HG02588 (cell line): Measurements from ENCODE around the gene VSIG10.
"Not testable (repeated sequence)": the region's sequence is repeated elsewhere in the genome, so short reads cannot be mapped to it uniquely, and the experiment has no call there.

Source experiments
- ATAC-seq: cut with Tn5 transposase; IDR thresholded peaks from one replicate; pipeline ENCODE4 v1.9.1; 2021; ENCODE audit warnings: mild to moderate bottlenecking, moderate library complexity; ENCODE audit not compliant: unreplicated experiment

VSIG10 gene

DNA sequence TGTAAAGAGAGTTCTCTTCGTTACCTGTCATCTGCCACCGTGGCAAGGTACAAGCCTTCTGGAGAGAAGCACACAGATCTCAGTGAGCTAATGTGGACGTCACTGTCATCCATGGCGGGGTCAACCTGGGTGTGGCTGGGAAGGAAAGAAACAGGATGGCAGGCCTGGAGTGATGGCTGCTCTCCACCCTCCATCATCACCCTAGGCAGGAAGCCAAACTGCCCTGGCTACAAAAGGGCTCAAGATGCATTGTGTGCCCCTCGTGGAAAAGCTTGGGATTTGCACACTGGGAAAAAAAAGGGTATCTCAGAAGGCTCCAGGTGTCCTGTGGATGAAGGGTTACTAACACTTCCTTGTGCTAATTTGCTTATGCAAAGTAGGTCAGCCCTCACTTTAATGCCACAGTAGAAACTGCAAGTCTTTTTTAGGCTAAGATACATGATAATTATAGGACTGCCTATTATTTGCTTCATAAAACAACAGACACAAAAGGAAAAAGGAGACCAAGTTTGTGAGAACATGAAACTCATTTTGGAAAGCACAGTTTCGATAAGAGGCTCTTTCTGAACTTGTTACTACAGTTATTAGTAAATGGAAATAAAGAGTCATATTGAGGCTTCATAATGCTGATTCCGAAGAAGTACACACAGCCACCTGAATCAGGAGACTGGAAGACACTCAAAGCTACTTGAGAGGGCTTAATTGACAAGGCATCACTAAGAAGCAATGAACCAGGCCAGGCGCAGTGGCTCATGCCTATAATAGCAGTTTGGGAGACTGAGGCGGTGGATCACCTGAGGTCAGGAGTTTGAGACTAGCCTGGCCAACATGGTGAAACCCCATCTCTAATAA is 68.4 kb downstream of the VSIG10 start:
- peak; percentile 74 for ATAC-seq

DNA sequence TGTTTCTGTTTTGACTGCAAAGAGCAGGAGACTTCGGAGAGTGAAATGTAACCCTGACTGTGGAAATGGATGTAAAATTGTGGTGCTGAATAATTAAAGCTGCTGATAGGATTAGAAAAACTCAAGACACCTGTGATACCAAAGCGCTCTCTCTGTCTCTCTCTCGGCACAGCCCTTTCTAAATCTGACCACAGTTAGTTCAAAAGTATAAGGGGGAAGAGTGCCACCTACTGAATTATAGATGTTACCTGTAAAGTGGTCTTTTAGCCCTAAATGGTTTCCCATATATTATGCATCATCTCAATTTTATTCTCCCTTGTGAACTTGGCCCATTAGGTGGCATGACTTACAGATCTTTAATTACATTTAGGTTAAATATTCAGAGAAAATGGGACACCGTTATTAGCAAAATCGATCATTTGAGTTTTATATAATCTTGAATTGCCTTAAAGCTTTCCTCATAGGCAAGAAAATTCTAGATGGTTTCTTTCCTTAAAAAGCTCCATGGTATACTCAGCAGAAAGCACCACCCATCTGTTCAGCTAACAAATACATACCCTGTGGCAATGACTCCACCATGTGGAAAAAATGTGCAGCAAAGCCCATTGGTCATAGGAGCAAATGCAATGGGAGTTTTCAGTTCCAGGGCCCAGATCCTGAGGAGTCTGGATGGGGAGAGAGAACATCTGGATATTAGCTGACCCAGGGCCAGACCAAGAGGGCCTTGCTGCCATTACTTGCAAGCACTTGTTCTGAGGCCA is 69.2 kb downstream of the VSIG10 start:
- no peak for ATAC-seq

DNA sequence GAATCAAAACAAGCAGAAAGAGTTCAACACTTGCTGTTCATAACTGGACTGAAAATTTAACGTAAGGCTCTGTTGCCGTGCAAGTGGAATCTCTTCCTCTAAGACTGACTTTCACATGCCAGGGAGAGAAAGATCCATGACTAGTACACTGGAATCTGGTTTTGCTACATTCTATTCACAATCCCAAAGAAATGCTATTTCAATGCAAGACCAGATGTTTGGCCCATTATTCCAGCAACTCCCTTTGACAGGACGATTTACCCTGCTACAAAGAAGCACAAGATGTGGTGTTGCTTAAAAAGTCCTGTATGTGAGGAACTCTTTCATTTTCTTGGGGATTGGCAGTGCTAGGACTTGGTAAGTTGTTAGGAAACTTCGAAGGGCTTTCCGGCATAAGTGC is 69.9 kb downstream of the VSIG10 start:
- no peak for ATAC-seq

DNA sequence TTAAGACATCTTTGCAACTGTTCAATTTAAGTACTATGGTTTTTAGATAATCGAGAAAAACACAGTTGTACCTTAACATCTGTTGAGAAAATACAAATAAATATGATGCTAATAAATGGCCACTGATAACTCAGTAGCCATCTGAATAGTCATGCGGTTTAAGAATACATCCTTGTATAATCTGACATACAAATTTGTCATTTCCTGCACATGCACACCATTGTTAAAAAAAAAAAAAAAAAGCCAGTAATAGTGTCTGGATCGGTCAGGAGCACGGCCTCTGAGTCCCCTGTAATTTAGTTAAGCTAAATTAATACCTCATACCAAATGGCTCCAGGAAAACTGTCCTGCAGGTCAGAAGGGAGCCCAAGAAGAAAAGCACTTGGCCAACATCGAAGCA is 70.5 kb downstream of the VSIG10 start:
- ATAC-seq = no peak

DNA sequence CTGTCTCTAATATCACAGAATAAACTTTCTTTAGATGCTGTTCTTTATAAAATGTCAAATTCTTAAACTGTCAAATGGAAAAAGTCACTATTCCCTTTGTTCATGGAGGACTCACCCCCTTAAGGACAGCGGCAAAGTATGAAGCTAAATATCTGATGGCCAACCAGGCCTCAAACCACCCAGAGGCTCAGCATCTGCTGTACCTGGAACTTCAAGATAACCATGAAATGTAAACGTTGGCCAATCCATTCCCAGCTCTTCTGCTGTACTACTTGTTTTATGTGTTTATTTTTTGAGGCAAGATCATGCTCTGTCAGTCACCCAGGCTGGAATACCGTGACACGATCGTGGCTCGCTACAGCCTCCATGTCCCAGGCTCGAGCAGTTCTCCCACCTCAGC is 71.6 kb downstream of the VSIG10 start:
- ATAC-seq = no peak

DNA sequence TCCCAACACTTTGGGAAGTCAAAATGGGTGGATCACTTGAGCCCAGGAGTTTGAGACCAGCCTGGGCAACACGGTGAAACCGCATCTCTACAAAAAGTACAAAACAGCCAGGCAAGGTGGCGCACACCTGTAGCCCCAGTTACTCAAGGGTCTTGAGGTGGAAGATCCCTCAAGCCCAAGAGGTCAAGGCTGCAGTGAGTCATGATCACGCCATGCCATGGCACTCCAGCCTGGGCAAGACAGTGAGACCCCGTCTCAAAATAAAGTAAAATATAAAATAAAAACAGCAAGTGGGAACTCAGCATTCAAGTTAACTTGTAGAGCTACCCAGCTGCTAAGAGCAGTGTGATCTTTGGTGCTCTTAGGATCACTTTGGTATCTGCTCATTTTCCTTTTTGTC is 74.6 kb downstream of the VSIG10 start:
- no peak for ATAC-seq

DNA sequence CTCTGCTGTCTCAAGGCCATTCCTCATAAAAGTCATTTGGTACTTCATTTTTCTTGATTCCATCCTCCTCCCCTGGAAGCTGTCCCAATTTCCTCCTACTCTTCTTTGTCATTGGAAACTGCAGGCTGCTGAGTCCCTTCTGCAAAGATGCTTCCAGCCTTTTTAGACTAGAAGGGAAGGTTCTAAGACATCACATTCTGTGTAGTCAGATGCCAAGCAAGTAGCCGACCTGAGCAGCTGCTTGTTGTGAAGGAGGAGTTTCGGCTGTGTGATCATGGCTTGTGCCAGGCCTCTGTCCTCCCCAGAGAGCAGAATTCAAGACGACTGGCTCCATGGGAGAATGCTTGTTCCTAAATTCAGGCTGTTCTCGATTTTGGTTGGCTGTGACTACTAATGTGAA is 78.6 kb downstream of the VSIG10 start:
- no peak for ATAC-seq

DNA sequence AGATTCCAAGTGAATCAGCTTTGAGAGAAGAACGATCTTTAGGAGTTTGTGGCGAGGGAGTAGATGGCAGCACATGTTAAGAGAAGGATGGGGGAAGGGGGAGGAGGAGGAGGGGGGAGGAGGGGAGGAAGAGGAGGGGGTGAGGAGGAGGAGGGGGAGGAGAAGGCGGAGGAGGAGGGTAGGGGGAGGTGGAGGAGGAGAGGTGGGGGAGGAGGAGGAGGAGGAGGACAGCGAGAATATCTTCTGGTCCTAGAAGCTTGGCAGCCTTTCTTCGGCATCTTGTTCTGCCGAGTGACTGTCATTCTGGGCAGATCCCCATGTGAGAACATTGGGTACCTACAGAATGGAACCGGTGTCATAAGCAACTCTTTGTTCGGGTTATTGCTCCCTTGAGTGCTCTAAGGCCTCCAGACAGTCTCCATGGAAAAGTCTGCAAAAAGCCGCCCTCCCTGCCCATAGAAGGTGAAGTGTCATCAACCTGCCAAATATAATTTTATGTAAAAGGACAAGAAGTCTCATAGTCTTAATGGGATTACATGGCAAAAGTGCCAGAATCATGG is 80.4 kb downstream of the VSIG10 start:
- no peak for ATAC-seq

DNA sequence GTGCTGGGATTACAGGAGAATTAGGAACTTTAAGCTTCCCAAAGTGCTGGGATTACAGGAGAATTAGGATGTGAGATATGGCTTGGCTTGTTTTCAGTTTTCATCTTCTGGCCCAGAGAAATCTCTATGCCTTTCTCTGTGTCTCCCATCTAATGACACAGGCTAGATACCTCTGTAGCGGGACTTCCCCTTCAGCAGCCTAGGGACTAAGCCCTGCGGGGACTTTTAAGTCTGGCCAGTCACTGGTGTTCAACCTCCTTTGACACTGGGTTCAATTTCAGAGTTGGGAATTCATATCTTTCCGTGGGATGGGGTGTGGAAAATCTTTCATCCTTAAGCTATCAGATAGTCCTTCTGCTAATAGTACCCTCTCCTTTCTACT is 81.1 kb downstream of the VSIG10 start:
- ATAC-seq = no peak

DNA sequence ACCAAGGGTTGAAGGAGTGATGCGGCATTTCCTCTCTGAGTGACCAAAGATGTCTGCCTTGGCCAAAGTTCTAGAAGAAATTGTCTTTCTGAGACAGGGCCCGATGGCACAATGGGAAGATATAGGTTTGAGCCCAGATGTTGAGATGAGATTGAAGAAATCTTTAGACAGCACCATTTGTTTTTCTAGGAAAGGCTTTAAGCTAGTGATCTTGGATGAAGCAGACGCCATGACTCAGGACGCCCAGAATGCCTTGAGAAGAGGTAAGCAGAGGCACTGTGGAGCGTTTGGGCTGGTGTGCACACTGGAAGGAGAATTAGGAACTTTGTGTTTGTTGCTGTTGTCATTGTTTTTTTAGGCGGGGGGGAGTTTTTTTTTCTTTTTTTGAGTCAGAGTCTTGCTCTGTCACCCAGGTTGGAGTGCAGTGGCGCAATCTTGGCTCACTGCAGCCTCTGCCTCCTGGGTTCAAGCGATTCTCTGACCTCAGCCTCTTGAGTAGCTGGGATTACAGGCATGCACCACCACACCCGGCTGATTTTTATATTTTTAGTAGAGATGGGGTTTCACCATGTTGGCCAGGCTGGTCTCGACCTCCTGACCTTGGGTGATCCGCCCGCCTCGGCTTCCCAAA is 81.6 kb downstream of the VSIG10 start:
- ATAC-seq = not testable (repeated sequence)

DNA sequence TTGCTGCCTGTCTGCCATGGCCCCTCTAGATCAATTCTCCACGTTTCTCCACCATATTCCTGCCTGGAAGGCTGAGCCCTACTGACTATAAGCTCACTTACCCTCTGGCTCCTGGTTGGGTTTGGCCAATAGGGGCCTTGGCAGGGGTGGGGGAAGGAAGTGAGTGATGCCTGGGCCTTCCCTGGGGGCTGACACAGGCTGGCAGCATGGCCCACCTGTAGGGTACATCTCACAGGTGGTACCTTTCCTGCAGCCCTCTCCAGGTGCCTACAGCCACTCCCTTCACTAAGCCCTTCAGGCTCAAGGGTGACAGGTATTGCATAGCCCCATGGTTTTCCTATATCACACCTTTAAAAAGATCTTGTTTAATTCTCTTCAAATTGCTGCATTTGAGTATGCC is 83.8 kb downstream of the VSIG10 start:
- ATAC-seq = no peak

DNA sequence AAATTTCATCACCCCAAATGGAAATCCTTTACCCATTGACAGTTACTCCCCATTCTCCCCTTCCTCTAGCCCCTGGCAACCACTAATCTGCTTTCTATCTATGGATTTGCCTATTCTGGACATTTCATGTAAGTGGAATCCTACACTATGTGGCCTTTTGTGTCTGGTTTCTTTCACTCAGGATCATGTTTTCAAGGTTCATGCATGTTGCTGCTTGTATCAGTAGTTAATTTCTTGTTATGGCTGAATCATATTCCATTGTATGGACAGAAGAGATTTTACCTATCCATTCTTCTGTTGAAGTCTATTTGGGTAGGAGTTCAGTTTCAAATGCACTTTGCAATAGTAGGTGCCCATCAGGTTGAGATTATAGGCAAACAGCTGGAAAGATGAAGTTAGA is 85.9 kb downstream of the VSIG10 start:
- no peak for ATAC-seq

DNA sequence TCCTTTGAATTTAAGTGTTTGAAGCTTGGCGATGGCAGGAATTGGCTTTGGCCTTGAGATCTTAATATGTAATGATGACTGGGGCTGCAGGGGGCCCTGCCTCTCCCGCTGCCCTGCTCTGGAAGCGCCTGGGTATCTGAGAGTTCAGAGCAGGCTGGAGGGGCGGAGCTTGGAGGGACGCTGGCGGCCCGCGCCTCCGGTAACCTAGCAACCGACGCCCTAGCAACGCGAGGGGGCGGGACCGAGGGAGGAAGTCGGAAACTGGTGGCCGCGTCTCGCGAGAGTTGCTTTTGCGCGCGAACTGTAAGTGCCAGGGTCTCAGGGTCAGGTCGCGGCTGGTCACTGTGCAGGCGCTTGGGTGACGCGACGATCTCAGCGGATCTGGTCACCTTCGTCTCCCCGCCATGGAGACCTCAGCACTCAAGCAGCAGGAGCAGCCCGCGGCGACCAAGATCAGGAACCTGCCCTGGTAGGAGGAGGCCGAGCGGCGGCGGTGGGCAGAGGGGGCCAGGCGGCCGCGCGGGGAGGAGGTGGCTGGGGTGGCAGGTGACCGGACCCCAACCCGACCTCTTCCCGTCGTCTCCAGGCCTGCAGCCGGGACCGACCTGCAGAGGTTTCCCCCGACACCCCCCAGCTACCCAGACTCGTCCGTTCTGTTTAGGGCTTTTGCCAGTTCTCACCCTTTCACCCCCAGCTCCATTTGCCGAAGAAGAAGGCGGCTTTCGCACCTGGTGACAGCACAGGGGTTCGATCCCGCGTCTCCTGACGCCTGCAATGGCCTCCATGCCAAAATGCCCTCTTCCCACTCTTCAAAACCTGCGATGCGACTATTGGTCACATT is 87.2 kb downstream of the VSIG10 start, which contains the start of gene RFC5:
Gene RFC5, plus strand, starts transcription at position 280 of the 841 bp plus-strand sequence. Its CDS starts 125 bp downstream, at position 405.
- peak; percentile 98 for ATAC-seq

DNA sequence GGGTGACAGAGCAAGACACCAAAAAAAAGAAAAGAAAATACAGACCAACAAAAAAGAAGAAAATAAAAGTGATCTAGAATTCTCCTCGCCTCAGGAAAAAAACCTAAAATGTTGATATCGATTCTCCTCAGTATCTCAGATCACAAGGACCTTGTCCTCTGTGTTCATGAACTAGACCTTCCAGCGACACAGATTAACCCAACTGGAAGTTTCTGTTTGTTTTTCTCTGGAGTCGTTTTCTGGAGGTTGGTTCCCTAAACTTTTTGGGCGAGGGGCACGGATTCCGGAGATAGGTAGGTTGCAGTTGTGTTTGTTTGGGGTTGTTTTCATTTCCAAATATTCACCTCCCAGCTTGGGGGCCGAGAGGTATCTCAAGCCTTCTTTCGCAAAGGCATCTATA is 87.9 kb downstream of the VSIG10 start:
- no peak for ATAC-seq

DNA sequence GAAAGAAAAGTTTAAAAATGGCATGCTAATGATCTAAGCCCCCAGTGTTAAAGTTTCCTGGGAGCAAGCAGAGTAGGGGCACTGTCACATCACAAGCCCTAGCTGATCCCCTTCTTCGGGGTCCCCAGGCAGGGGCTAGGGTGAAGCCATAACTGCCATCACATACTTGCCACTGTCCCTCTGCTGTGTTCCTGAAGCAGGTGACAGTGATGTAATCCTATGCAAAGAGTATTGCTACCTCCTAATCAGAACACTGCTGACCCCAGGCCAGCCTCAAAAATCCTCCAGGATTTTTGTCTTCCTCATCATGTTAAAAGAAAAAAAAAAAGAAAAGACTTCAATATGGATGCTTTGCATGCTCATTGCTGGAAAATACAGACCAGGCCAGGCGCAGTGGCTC is 88.5 kb downstream of the VSIG10 start:
- no peak for ATAC-seq
